T-helper 1 cell treated with Interleukin-12 subunit alpha and Interleukin-12 subunit beta and Interleukin-4 antibody, amounts not matched to agents 30 ng/mL and 1 ng/mL, for 36 hours (primary cell): ENCODE data around the gene GIT1. TPM values are rescaled to one million over a fixed set of nuclear protein-coding genes. Genes with fewer than 3 reads are reported as not detected.

Experiments used
- intact Hi-C: fragments of 100-400 bp; cut with micrococcal nuclease; formaldehyde crosslinking; loops from one replicate; pipeline ENCODE4 v1.15.1; 2024
- total RNA-seq: library from RNA; stranded (reverse); gene quantifications from 2 replicates; pipeline ENCODE4 v1.2.3, GENCODE V29; 2022

GIT1 gene, protein sequence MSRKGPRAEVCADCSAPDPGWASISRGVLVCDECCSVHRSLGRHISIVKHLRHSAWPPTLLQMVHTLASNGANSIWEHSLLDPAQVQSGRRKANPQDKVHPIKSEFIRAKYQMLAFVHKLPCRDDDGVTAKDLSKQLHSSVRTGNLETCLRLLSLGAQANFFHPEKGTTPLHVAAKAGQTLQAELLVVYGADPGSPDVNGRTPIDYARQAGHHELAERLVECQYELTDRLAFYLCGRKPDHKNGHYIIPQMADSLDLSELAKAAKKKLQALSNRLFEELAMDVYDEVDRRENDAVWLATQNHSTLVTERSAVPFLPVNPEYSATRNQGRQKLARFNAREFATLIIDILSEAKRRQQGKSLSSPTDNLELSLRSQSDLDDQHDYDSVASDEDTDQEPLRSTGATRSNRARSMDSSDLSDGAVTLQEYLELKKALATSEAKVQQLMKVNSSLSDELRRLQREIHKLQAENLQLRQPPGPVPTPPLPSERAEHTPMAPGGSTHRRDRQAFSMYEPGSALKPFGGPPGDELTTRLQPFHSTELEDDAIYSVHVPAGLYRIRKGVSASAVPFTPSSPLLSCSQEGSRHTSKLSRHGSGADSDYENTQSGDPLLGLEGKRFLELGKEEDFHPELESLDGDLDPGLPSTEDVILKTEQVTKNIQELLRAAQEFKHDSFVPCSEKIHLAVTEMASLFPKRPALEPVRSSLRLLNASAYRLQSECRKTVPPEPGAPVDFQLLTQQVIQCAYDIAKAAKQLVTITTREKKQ
- total RNA-seq: 59.2 and 61.3 TPM in 2 replicates

DNA sequence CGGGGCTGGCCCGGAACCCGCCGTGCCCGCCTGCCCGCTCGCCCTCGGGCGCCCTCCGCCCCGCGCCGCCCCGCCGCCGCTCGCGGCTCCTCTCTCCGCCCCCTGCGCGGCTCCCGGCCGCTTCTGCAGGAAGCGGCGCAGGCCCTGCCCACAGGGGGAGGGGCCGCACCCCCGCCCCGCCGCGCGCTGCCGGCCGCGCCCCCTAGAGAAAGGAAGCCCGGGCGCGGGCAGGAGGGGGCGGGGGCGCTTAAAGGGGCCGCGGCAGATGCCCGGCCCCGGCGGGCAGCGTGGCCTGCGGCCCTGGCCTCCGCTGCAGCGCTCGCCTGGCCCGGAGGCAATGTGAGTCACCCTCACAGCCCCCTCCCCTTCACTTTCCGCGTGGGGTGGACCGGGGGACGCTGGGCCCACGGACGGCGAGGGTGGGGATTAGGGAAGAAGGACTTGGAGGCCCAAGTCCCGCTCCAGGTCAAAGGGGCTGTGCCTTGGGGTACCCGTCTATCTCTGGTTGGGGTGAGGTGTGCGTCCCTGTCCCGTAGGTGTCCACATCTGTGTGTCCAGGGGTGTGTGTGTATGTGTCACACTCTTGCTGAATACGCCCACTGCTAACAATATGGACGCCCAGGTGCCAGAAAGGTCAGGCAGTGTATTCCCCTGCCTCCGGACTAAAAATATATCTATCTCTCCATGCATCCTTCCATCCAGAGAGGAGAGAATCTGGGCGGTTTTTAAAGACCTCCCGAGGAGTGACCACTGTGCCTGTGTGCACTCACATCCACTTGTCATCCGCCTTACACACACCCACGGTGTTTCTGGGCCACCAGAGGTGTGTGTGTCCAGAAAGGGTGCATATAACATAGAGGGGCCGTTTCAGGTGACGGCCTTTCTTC is at the start of gene GIT1:
Gene GIT1 (minus strand): TSS at position 125 of the 887 bp plus-strand sequence. CDS start 270 bp downstream, outside the sequence.
- intact Hi-C loops: loop anchor here (1.0 to 10.0 kb wide), 6 partner anchors 9 to 525 kb away; partner anchors contain the start of genes NSRP1, SSH2 and TP53I13

DNA sequence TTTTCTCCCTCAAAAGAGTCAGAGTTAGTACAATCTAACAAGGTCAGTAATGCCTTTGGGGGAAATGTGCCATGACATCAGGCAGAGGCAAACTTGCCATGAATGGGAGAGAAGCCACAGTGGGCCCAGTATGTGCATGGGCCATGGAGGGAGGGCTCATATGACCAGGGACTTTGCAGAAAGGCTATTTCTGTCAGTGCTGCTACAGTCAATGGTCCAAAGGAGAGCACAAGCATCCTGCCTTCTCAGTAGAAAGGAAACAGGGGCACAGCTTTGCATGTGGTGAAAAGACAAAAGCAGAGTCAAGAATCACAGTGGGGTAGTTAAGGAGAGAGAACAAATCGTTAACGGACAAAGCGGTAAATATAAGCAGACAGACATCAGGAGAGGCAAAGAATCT is 44.4 kb upstream of the GIT1 start:
- intact Hi-C loops: no loop called here

DNA sequence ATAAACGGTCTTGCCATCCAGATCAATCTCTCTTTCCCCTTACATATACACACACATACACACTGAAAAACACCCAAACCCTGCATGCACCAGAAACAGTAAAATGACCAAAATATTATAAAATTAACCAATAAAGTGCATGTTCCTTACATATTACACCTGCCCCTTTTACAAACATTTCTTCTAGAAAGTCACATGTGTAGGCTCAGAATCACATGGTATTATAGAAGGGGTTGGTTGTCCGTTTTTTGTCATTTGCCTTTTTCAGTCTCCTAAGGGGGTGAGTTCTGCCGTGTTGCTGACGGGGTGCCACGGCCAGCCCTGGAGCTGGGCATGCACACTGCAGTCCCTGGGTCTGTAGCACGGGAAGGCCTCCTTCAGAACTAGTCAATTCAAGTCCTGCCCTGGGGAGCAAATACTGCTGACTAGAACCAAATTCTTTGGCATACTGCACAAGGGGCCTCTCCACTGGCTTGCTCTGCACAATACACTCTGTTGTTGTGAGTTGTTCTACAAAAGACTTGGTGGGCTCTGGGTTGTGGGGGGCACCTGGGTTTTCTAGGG is 41.3 kb upstream of the GIT1 start:
- intact Hi-C loops: no loop called here

DNA sequence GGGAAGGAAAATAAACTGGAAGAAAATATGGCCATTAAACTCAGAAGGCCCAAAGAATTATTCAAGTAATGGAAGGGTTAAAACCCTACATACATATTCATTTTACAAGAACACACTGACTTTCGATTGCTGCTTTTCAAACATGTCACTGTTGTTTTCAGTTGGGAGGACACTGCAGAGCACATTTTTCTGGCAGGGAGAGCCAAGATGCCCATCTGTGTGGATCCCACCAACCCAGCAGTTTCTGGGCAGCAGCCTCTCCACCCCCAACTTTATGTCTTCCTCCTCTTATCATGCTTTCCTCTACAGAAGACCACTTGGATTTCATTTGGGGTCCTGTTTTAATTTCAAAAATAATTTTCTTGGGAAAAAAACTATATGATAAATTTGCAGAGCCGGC is 40.4 kb upstream of the GIT1 start:
- intact Hi-C loops: no loop called here

DNA sequence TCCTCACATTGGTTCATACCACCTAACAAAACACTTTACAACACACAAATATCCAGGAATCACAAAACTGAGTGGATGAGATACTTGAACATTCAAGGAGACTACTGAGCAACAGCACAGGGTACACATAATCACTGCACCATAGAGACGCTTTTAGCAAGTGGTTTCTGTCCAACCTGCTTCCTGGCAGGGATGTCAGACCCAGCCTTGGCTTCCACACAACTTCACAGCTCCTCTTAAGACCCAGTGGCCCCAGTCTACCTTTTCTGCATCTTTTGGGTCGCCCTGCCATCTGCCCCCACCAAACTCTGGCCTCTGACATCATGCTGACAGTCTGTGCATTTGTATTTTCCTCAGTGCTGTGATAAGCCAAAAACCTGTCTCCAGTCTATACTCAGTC is 39.2 kb upstream of the GIT1 start:
- intact Hi-C loops: no loop called here

DNA sequence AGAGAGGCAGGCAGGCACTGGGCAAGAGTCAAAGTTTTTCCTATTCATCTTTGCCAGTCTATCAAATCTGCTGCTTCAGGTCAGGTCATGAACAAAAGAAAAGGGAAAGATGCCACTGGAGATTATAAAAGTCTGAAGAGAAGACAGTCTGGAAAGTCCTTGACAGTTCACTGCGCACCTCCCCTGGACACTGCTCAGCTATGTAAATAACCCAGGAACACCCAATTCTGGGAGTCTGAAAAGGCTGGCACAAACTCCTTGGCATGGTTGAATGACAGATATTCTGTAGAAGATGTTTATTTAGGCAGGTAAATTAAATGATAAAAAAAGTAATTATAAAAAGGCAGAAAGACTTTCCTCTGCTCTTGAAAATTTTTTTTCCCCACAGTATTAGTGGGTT is 38.5 kb upstream of the GIT1 start:
- intact Hi-C loops: no loop called here

DNA sequence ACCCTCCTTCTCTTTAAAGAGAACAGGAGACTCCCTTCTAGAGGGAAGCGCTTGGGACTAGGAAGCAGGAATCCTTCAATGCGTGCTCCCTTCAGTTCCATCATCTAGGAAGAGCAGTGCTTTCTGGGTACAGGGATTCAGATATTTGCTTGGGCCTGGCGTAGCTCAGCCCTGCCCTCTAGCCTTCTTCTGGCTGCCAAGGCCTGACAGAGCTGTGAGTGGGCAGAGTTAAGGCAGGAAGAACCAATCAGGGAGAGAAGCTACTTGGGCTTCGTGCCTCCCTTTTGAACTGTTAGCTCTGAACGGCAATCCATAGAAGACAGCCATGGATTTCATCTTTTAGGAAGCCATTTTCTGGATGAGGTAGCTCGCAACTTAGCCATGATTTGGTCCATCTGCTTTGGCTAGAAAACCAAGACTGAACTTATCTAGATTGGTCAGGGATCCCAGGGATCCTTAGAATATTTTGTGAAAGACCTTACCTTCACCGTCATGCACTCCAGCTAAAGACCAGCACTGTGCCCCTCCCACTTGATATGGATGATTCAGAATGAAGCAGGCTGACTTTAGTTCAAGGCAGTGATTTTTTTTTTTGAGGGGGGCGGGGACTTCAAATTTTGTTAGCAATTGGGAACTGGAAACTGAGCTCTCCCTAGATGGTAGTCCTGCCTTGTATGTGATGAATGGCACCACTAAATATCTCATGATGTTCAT is 35.7 kb upstream of the GIT1 start:
- intact Hi-C loops: no loop called here

DNA sequence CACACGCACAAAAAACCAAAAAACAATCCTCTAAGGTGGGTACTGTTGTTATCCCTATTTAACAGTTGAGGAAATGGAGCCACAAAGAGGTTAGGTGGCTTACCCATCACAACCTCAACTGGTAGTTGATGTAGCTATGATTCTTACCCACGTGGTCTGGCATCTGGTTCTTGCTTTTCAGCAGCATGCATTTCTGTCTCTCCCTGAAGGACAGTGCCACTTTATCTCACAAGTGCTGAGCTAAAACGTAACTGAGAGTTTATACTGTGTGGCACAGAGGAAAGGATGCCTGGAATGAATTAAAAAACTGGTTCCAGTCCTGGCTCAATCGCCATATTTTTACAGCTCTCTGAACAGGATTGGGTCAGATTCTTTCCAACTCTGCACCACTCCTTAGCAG is 35.1 kb upstream of the GIT1 start:
- intact Hi-C loops: no loop called here

DNA sequence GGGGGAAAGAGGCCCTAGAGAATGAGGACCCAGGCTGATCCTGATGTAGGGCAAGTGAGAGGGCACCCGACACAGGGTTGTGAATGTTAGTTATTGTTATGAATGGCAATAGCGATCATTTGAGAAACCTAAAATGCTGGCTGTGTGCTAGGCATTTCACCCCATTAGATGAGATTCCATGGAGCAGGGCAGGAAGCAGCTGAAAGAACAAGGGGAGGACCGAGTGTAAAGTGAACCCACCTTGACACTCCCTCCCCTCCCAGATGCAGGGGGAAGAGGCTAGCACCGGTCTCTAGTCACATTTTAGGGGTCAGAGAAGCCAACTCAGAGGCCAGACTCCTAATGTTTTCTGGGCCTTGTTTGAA is 33.8 kb upstream of the GIT1 start:
- intact Hi-C loops: loop anchor here (1.0 to 2.0 kb wide), 2 partner anchors 8 to 84 kb away; no protein-coding TSS in a partner anchor

DNA sequence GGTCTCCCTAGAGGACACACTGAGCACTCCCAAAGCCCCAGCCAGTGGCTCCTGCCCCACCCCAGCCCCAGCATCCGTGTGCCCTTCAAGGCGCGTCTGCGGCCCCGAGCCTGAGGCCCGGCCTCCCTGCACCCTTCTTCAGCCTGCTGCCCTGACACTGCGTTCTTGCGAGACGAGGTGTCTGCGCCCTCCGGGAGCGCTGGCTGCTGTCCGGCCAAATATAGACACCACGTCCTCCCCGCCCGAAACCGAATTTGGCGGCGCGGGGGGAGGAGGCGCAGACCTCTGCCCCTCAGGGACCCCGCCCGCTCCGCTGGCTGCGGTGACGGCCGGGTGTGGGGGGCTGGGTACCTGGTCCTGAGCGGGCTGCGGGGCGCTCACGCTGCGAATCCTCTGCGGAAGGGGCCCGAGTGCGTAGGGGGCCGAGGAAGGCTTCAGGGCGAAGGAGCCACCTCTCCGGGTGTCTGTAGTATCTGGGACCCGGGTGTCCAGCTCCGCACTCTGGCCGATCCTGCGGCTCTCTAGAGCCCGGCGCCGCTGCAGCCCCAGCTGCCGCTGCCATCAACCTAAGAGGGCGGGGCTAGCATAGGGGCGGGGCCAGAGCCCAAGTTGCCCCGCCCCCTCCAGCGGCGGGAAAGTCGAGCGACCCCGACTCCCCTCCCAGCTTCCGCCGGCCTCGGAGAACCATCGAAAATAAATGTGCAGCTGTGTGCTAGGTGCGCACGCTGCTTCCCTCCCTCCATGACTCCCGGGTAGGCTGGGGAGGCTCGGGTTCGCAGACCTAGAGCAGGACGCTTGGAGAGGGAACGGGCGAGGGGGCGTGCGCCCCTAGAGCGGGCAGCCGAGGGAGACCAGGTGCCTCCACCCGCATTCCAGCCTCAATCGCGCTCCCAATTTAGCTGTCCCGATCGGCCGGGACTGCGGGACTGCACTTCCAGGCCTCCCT is 33.2 kb upstream of the GIT1 start, which contains the start of gene CORO6:
Gene CORO6 (minus strand): TSS at position 576 of the 946 bp plus-strand sequence. CDS start 1,491 bp downstream, outside the sequence.
- intact Hi-C loops: loop anchor here (1.0 to 2.0 kb wide), 5 partner anchors 7 to 157 kb away; no protein-coding TSS in a partner anchor

DNA sequence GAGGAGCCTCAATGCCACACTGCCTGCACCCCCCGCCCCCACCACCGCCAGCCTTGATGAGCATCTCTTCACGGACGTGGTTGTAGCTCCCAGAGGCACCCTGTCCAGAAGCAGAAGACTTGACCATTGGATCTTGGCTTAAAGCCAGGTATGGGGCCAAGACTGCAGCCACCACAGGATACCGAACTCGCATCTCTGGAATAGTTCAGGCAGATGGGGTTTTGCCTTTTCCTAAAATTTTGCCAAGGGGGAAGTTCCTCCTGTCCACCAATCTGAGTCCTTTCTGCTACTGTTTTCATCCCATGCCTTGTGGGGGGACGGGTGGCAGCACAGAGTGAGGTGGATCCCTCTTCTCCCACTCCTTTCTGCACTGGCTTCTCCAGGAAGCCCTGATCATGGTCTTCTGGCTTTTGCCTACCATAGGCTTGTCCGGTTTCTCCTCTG is 32.3 kb upstream of the GIT1 start:
- intact Hi-C loops: loop anchor here (1.0 to 2.0 kb wide), 4 partner anchors 18 to 158 kb away; no protein-coding TSS in a partner anchor

DNA sequence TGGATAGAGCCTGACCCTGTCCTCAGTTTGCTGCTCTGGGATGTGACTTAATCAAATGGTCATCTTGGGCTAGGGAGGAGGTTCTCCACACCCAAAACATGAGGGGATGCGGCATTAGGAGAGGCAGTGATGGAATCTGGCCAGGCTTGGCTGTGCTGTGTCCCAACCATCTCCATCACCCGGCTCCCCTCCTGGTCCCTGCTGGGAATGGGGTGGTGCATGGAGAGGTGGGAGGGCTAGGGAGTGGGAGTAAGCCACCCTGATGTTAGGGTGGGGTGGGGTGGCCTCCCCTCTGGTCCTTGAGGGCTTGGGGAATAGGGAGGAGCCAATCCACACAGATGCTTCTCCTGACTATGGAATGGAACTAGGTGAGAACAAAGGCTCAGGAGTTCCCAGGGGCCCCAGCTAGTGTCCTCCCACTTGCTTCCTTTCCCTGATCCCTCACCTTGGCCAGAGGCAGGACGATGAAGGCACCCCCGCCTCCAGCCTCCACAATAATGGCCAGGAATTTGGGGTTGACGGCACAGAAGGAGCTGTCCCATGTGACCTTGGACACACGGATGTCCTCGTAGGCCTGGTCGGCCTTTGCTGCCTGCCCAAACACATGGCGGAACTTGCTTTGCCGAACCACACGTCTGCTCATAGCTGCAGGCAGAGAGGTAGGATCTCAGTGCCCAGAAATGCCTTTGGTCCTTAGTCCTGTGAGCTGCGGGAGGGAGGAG is 31.5 kb upstream of the GIT1 start:
- intact Hi-C loops: no loop called here

DNA sequence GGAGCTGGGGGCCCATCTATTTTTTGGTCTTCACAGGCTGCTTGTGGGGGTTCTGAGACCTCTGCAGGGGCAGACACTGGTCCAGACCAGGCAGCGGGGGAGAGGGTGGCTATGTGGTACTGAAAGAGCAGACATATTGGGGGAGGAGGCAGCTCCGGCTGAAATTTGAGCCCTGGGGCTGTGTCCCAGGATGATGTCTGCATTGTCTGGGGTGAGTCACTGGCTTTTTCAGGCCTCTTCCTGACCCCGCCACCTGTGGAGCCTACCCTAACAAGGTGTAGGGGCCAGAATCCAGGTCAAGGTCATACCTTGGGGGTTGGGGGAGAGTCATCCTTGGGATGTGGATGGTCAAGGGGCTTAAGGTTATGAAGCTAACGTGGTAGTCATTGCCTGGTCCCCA is 30.8 kb upstream of the GIT1 start:
- intact Hi-C loops: no loop called here

DNA sequence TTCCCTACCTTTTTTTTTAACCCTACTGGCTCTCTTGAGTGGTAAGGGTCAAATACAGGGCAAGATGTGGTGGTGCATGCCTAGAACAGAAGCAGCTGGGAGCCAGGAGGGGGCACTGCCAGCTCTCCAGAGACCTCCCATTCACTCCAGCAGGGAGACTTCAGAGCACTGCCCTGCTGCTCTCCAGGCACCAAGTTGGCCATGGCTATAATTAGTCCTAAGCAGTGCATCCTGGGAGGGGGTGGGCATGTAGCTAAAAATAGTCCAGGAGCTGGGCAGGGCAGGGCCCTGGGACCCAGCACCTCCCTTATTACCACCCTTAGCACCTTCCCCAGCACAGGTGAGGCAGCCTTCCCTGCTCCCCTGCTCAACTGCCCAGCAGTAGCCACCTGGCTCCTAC is 29.8 kb upstream of the GIT1 start:
- intact Hi-C loops: loop anchor here (5.0 kb wide), 1 partner anchor 472 kb away; no protein-coding TSS in a partner anchor

DNA sequence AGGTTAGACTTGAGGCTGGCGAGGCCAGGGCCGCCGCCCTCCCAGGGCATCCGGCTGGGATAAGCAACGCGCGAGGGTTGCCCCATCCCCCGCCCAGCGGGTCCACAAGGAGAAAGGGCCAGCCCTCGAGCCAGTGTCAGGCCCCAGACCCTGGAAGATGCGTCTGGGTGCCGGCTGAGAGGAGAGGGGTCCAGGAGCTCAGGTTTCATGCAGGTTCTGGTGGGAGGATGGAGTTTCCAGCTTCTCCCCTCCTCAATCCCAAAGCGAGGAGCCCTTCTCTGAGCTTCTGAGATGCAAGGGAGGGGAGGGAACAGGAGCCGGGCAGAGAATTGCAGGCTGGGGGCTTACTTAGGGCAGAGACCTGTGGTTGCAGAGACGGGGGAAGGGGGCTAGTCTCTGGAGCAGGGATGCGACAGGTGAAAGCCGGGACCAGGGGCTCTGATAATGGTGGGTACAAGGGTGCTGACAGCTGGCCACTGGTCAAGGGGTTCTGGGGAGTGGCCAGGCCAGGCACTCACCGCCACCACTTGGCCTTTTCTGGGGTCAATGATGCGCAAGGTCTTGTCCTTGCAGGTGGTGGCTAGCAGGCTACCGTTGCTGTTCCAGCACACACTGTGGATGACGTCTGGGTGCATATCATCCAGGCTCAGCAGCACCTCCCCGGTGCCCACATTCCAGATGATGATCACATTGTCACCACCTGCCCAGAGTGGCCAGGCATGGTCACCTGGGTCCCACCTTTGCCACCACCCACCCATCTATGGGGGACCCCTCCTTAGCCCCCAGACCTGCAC is 29.0 kb upstream of the GIT1 start:
- intact Hi-C loops: loop anchor here (5.0 kb wide), 1 partner anchor 471 kb away; no protein-coding TSS in a partner anchor

DNA sequence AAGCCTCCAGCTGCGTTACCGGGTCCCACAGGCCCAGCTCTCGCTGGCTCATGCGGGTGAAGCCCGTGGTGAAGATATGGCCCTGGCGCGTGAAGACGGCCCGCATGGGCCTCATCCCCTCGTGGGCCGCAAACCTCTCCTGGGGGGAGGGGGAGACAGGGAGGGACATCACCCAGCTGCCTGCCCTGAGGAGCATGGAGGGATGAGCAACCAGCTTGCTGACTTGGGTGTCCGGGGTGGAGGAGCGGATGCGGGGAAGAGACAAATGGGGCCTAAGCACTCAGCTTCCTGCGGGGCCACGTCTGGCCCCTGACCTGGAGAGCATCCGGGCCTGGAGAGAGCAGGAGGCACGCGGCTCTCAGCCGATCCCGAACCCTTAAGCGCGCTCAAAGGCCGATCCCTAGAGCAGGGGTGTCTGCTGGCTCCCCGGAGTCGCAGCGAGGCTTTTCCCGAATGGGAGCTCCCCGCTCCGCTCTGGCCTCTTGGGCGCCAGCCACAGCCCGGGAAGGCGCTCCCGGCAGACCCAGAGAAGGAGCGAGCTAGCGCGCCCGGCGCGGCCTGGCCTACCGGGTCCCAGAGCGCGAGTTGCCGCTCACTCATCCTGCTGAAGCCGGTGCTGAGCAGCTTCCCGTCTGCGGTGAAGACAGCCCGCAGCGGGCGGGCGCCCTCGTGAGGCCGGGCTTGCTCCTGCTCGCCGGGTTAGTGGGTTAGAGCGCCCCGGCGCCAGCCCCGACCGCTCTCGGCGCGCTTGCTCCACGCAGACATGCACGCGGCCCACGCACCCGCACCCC is 28.2 kb upstream of the GIT1 start:
- intact Hi-C loops: loop anchor here (1.0 to 5.0 kb wide), 5 partner anchors 144 to 470 kb away; partner anchors contain the start of gene TAOK1
